ENCODE data around the gene OPCML. TPM values are rescaled to one million over a fixed set of nuclear protein-coding genes. Genes with fewer than 3 reads are reported as not detected.

OPCML gene
- polyA plus RNA-seq, 1 donor (not counting 4 experiments of a cell fraction or from before 2014, with no cell fraction given): 0.04 TPM

DNA sequence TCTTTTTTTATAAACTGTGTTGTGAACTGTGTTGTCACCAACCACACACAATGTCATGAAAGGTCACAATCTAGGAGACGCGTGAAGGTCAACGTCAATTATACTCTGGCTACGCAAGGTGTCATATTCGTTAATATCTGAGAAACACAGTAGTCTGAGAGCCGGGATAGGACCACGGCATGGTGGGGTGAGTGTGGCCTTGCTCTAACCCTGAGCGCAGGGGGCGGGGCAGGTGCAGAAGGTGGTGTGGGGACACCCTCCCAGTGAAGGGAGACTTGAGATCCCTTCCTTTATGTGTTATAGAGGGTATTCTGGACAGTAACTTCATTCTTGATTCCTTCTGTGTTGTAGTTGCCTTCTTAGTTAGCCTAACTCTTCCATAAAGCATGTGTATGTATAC is 883.0 kb downstream of the OPCML start:
- Histone ChIP-seq H3K4me3 (ENCODE audit: control insufficient read depth in 2 of 3, extremely low read depth in 1 of 3, insufficient read depth in 2 of 3, low read depth in 1 of 3, low read length in 3 of 3) (no peak overlapping the region), H4K20me1 (ENCODE audit: control insufficient read depth, extremely low read depth, insufficient read depth, low read length) (no peaks in the 10 kb centered on the region), H3K4me1 (ENCODE audit: control insufficient read depth, extremely low read depth, insufficient read depth, low read length) (no peaks in the 10 kb centered on the region), H3K27me3 (ENCODE audit: control insufficient read depth, extremely low read depth, insufficient read depth, low read length) (no peaks in the 10 kb centered on the region), H3K9ac (ENCODE audit: control insufficient read depth, extremely low read depth, insufficient read depth, low read length) (no peak overlapping the region), H3K36me3 (ENCODE audit: control insufficient read depth in 2 of 2, extremely low read depth in 1 of 2, insufficient read depth in 2 of 2, low read length in 2 of 2) (no peaks in the 10 kb centered on the region), H3K9me1 (ENCODE audit: control insufficient read depth, extremely low read depth, insufficient read depth, low read length) (no peaks in the 10 kb centered on the region), H3K27ac (ENCODE audit: control insufficient read depth, insufficient read depth, low read length) (no peak overlapping the region), H3K9me3 (ENCODE audit: control insufficient read depth, low read depth, low read length) (peaks cover 3% of the 10 kb centered on the region), H3K4me2 (ENCODE audit: control insufficient read depth, extremely low read depth, insufficient read depth, low read depth, low read length) (no peak overlapping the region), H3K79me2 (ENCODE audit: control insufficient read depth, insufficient read depth, low read length) (no peaks in the 10 kb centered on the region), H2AFZ (ENCODE audit: control insufficient read depth, low read length) (no peak overlapping the region)
- FAIRE-seq: no peak
- no peak for TF ChIP-seq EZH2 (IDR thresholded peaks at IDR 0.05; ENCODE audit: low read length)
- TF ChIP-seq, protein P1, sequence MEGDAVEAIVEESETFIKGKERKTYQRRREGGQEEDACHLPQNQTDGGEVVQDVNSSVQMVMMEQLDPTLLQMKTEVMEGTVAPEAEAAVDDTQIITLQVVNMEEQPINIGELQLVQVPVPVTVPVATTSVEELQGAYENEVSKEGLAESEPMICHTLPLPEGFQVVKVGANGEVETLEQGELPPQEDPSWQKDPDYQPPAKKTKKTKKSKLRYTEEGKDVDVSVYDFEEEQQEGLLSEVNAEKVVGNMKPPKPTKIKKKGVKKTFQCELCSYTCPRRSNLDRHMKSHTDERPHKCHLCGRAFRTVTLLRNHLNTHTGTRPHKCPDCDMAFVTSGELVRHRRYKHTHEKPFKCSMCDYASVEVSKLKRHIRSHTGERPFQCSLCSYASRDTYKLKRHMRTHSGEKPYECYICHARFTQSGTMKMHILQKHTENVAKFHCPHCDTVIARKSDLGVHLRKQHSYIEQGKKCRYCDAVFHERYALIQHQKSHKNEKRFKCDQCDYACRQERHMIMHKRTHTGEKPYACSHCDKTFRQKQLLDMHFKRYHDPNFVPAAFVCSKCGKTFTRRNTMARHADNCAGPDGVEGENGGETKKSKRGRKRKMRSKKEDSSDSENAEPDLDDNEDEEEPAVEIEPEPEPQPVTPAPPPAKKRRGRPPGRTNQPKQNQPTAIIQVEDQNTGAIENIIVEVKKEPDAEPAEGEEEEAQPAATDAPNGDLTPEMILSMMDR (optimal IDR thresholded peaks at IDR 0.05 in 1 of 3, IDR thresholded peaks at IDR 0.05 in 1 of 3, conservative IDR thresholded peaks at IDR 0.05 in 1 of 3; ENCODE audit: extremely low read depth in 1 of 3, insufficient read depth in 2 of 3, low read length in 3 of 3): no peak
- DNase-seq (ENCODE audit: low read depth, low spot score): no peak
- dilution Hi-C loops (cut with MboI; ENCODE audit: extremely low pct_ligation_motif_present, low sequenced_read_pairs): no loop called here

DNA sequence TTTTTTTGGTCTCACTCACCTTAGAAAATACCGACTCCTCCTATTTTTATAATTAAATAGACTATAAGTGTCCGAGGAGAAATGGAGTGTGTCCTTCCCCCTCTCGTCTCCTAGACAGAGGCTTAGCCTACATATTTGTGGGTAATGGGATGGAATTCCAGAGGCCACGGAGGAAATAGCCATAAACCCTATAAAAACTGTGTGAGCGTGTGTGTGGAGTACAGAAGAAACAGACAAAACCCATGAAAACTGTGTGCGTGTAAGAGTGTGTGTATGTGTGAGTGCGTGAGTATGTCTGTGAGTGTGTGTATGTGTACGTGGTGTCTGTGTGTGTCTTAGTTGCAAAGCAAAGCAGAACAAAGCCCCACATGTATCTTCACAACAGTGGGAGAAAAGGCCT is 883.5 kb downstream of the OPCML start:
- Histone ChIP-seq H3K27me3 (ENCODE audit: control insufficient read depth, extremely low read depth, insufficient read depth, low read length) (no peaks in the 10 kb centered on the region), H3K4me3 (ENCODE audit: control insufficient read depth in 2 of 3, extremely low read depth in 1 of 3, insufficient read depth in 2 of 3, low read depth in 1 of 3, low read length in 3 of 3) (no peak overlapping the region), H3K4me1 (ENCODE audit: control insufficient read depth, extremely low read depth, insufficient read depth, low read length) (no peaks in the 10 kb centered on the region), H3K27ac (ENCODE audit: control insufficient read depth, insufficient read depth, low read length) (no peak overlapping the region), H3K4me2 (ENCODE audit: control insufficient read depth, extremely low read depth, insufficient read depth, low read depth, low read length) (no peak overlapping the region), H3K79me2 (ENCODE audit: control insufficient read depth, insufficient read depth, low read length) (no peaks in the 10 kb centered on the region), H2AFZ (ENCODE audit: control insufficient read depth, low read length) (no peak overlapping the region), H3K36me3 (ENCODE audit: control insufficient read depth in 2 of 2, extremely low read depth in 1 of 2, insufficient read depth in 2 of 2, low read length in 2 of 2) (no peaks in the 10 kb centered on the region), H3K9me1 (ENCODE audit: control insufficient read depth, extremely low read depth, insufficient read depth, low read length) (no peaks in the 10 kb centered on the region), H3K9ac (ENCODE audit: control insufficient read depth, extremely low read depth, insufficient read depth, low read length) (no peak overlapping the region), H4K20me1 (ENCODE audit: control insufficient read depth, extremely low read depth, insufficient read depth, low read length) (no peaks in the 10 kb centered on the region), H3K9me3 (ENCODE audit: control insufficient read depth, low read depth, low read length) (peaks cover 3% of the 10 kb centered on the region)
- dilution Hi-C loops (cut with MboI; ENCODE audit: extremely low pct_ligation_motif_present, low sequenced_read_pairs): no loop called here
- no peak for DNase-seq (ENCODE audit: low read depth, low spot score)
- FAIRE-seq: no peak
- TF ChIP-seq EZH2 (IDR thresholded peaks at IDR 0.05; ENCODE audit: low read length): no peak
- TF ChIP-seq, protein P1 (optimal IDR thresholded peaks at IDR 0.05 in 1 of 3, IDR thresholded peaks at IDR 0.05 in 1 of 3, conservative IDR thresholded peaks at IDR 0.05 in 1 of 3; ENCODE audit: extremely low read depth in 1 of 3, insufficient read depth in 2 of 3, low read length in 3 of 3): no peak

Data from keratinocyte (primary cell).